CD4-positive, alpha-beta memory T cell (primary cell): ENCODE measurements around the gene CXXC5. TPM values are rescaled to one million over a fixed set of nuclear protein-coding genes. Genes with fewer than 3 reads are reported as not detected.

Source experiments
- CTCF ChIA-PET: fragments of 350-600 bp; sonication (Branson Sonifier 250); formaldehyde crosslinking; loops from one replicate; lab custom pipeline; 2021; ENCODE audit warnings: inconsistent platforms; ENCODE audit not compliant: partially characterized antibody; lab: Charles Lee
- POLR2A ChIA-PET: fragments of 350-600 bp; sonication (Branson Sonifier 250); formaldehyde crosslinking; loops from one replicate; lab custom pipeline; 2021; ENCODE audit not compliant: partially characterized antibody; lab: Charles Lee
- DNase-seq, 5 donors: peaks; one replicate each; pipeline versions ENCODE4 v3.0.0 to v3.0.0-alpha.2; 2020 to 2022; ENCODE audit warnings: mixed read lengths in 1 of 5
- H3K27ac ChIP-seq: one replicate; pipeline ENCODE4 v1.7.0; 2013; ENCODE audit warnings: low read depth, low read length
- H3K27me3 ChIP-seq: 2 replicates; pipeline ENCODE4 v1.7.0; 2013; ENCODE audit warnings: mild to moderate bottlenecking, low read length, moderate library complexity; ENCODE audit not compliant: insufficient read depth
- H3K36me3 ChIP-seq: 2 replicates; pipeline ENCODE4 v1.7.0; 2013; ENCODE audit warnings: mild to moderate bottlenecking, low read length, moderate library complexity; ENCODE audit not compliant: insufficient read depth
- H3K4me1 ChIP-seq: 2 replicates; pipeline ENCODE4 v1.7.0; 2013; ENCODE audit warnings: mild to moderate bottlenecking, low read length, moderate library complexity; ENCODE audit not compliant: insufficient read depth
- H3K4me3 ChIP-seq, 2 donors: one replicate each; pipeline ENCODE4 v1.7.0; 2013; ENCODE audit warnings: low read length in 2 of 2, mild to moderate bottlenecking in 1 of 2
- H3K9me3 ChIP-seq, 2 donors: one replicate each; pipeline ENCODE4 v1.7.0; 2013; ENCODE audit warnings: low read length in 2 of 2, control low read depth in 1 of 2; ENCODE audit not compliant: control insufficient read depth in 1 of 2
- H3K27ac Mint-ChIP-seq, 7 donors: one replicate each; pipeline ENCODE4 v1.8.0; 2020 to 2021; ENCODE audit warnings: mixed read lengths in 7 of 7, mild to moderate bottlenecking in 6 of 7, inconsistent platforms in 3 of 7, moderate library complexity in 3 of 7
- H3K27me3 Mint-ChIP-seq, 2 donors: one replicate each; pipeline ENCODE4 v1.8.0; 2020 to 2021; ENCODE audit warnings: mixed read lengths in 2 of 2
- H3K36me3 Mint-ChIP-seq, 2 donors: one replicate each; pipeline ENCODE4 v1.8.0; 2020 to 2021; ENCODE audit warnings: mixed read lengths in 2 of 2, inconsistent platforms in 1 of 2, mild to moderate bottlenecking in 1 of 2
- H3K4me1 Mint-ChIP-seq, 4 donors: one replicate each; pipeline ENCODE4 v1.8.0; 2020 to 2021; ENCODE audit warnings: mixed read lengths in 4 of 4, mild to moderate bottlenecking in 1 of 4
- H3K4me3 Mint-ChIP-seq, 8 donors: one replicate each; pipeline ENCODE4 v1.8.0; 2020 to 2021; ENCODE audit warnings: mixed read lengths in 8 of 8, mild to moderate bottlenecking in 7 of 8, moderate library complexity in 6 of 8, inconsistent platforms in 3 of 8
- H3K9me3 Mint-ChIP-seq, 8 donors: one replicate each; pipeline ENCODE4 v1.8.0; 2020 to 2021; ENCODE audit warnings: mixed read lengths in 8 of 8, mild to moderate bottlenecking in 5 of 8, inconsistent platforms in 3 of 8, moderate library complexity in 1 of 8
- intact Hi-C: fragments of 100-400 bp; cut with micrococcal nuclease; formaldehyde crosslinking; loops from one replicate; pipeline ENCODE4 v1.15.1; 2023
- polyA plus RNA-seq, 2 donors: library from polyadenylated mRNA; unstranded; fragments of 300-500 nt; fragmentation: Illumina TruSeq; gene quantifications; one replicate each; pipeline ENCODE4 v1.2.3, GENCODE V29; 2021
- total RNA-seq, 2 experiments: library from RNA; stranded (reverse); gene quantifications; one replicate each; pipeline ENCODE4 v1.2.3, GENCODE V29; 2021

The CXXC5 gene
- total and polyA plus RNA-seq, 4 experiments from 2014 or later = 1.6 to 5.5 (median 3.1) TPM

DNA sequence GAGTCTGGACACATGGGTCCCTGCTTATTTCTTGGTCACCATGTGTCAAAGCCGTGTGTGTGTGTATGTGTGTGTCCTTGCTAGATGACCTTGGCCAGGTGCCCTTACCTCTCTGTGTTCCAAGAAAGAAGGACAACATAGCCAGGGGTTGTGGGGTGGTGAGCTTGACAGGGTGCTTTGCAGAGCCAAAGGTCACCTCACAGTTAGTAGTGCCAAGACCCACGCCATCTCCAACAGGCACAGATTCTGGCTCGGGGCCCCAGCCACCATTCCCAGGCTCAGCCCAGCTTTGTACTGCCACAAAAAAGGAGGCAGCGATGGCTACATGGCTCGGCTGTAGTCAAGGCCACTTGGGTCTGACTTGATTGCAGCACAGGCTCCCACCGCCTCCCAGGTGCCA, 39.5 kb downstream of the CXXC5 start:
- Mint-ChIP-seq H3K27me3 (peaks cover 0 to 2% of the 10 kb centered on the region in 2 donors), H3K9me3 (no peaks in the 10 kb centered on the region), H3K36me3 (no peaks in the 10 kb centered on the region), H3K4me3 (no peak overlapping the region), H3K4me1 (peaks cover 0 to 2% (median 0%) of the 10 kb centered on the region in 4 donors), H3K27ac (no peak overlapping the region)
- H3K36me3 ChIP-seq = no peaks in the 10 kb centered on the region
- intact Hi-C loops = no loop called here
- H3K27me3 ChIP-seq = no peaks in the 10 kb centered on the region
- no peaks in the 10 kb centered on the region for H3K9me3 ChIP-seq
- H3K27ac ChIP-seq = no peak overlapping the region
- no peak overlapping the region for H3K4me3 ChIP-seq
- H3K4me1 ChIP-seq = no peaks in the 10 kb centered on the region
- ChIA-PET CTCF (interaction anchor here (8.6 kb wide), 1 partner anchor 52 kb away, joined by 99 read pairs; no protein-coding TSS in a partner anchor), POLR2A (no interaction called here)
- DNase-seq = no peak

DNA sequence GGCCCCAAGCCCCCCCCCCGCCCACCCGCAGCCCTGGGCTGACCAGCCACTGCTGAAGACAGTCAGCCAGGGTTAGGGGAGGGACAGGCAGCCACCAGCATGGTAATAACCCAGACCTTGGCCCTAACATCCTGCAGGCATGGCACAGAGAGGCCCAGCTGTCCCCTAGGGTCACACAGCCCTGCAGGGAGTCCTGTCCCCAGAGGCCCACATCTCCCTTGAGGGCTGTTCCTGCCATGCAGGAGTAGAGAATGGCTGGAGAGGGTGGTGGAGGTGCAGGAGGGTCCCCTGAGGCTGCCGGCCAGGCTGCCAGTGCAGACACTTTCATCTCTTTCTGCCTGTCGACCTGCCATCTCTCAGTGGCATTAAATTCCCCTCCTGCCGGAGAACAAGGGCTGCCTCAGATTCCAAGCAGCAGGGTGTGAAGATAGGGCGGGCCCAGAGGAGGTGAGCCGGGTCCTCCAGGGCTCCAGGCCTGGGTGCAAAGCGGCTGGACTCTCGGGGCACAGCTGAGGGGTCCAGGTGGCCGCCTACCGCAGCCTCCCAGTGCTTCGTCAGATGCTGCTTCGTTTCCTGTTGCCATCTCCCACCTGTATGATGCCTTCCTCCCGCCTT, 40.0 kb downstream of the CXXC5 start:
- Histone ChIP-seq H3K27me3 (no peaks in the 10 kb centered on the region), H3K4me3 (no peak overlapping the region), H3K9me3 (no peaks in the 10 kb centered on the region), H3K27ac (no peak overlapping the region), H3K36me3 (no peaks in the 10 kb centered on the region), H3K4me1 (no peaks in the 10 kb centered on the region)
- Mint-ChIP-seq H3K36me3 (no peaks in the 10 kb centered on the region), H3K4me3 (no peak overlapping the region), H3K4me1 (peaks cover 0 to 1% (median 0%) of the 10 kb centered on the region in 4 donors), H3K27me3 (peaks cover 0 to 2% of the 10 kb centered on the region in 2 donors), H3K9me3 (no peaks in the 10 kb centered on the region), H3K27ac (no peak overlapping the region)
- POLR2A ChIA-PET = interaction anchor here (1.5 kb wide), 1 partner anchor 23 kb away, joined by 4 read pairs; no protein-coding TSS in a partner anchor
- CTCF ChIA-PET = interaction anchor here (8.6 kb wide), 1 partner anchor 53 kb away, joined by 99 read pairs; no protein-coding TSS in a partner anchor
- intact Hi-C loops = no loop called here
- no peak for DNase-seq

DNA sequence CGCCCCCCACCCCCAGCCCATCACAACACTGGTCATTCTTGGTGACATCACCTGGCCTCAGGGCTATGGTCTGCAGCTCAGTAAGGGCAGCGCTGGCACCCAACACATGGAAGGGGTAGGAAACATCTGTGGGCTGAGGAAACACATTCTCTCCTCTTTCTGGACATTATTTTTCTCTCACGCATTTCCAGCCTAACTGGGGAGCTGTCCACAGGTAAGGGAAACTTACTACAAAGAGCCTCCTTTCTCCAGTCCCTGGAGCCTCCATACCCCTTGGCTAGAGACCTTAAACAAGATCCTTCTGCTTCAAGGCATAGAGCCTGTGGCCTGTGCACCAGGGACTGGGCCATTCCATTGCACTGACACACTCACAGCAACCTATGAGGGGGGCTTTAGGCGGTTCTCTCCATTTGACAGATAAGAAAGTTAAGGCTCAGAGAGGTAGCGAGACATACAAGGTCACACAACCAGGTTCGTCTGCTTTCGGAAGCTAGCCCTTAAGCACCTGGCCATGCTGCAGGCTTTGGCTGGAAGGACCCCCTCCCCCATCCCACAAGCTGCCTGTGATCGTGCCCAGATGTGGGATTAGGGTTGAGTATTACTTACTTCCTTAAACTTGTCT, 40.7 kb downstream of the CXXC5 start:
- H3K36me3 Mint-ChIP-seq = no peaks in the 10 kb centered on the region
- H3K27me3 ChIP-seq = no peaks in the 10 kb centered on the region
- no peaks in the 10 kb centered on the region for H3K9me3 Mint-ChIP-seq
- peaks cover 0 to 2% of the 10 kb centered on the region in 2 donors for H3K27me3 Mint-ChIP-seq
- ChIA-PET CTCF (interaction anchor here (0.9 to 8.6 kb wide), 4 partner anchors 12 to 122 kb away, joined by 3 to 99 read pairs (median 4); no protein-coding TSS in a partner anchor), POLR2A (interaction anchor here (1.5 to 1.7 kb wide), 2 partner anchors 22 to 53 kb away, joined by 4 to 7 read pairs; no protein-coding TSS in a partner anchor)
- no peaks in the 10 kb centered on the region for H3K4me1 Mint-ChIP-seq
- peak overlapping the region in 3 of 7 donors; percentile 48 to 70 (median 60) for H3K27ac Mint-ChIP-seq
- intact Hi-C loops = no loop called here
- no peak overlapping the region for H3K4me3 ChIP-seq
- no peak overlapping the region for H3K27ac ChIP-seq
- no peak overlapping the region for H3K4me3 Mint-ChIP-seq
- no peak for DNase-seq
- H3K36me3 ChIP-seq = no peaks in the 10 kb centered on the region
- H3K9me3 ChIP-seq = no peaks in the 10 kb centered on the region
- H3K4me1 ChIP-seq = no peaks in the 10 kb centered on the region

DNA sequence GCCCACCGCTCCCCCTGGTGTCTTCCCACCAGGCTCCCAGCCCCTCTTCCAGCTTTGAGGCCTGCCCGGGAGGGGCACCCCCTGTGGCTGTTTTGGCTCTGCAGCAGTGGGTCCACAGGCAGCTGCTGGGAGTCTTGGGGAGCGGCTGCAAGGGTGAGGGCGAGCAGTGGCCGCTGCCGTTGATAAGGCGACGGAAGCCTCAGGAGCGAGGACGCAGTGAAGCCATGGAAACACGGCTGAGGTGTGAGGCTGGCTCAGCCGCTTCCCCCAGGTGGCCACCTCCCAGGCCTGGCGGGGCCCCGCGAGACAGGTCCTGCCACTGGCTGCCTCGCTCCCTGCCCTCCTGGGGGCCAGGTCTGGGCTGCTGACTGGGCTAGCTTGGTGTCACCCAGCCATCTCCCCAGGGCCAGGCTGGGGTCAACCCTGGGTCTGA, 41.5 kb downstream of the CXXC5 start:
- intact Hi-C loops = loop anchor here (1.0 kb wide), 3 partner anchors 56 to 267 kb away; no protein-coding TSS in a partner anchor
- Histone ChIP-seq H3K27ac (no peak overlapping the region), H3K27me3 (no peaks in the 10 kb centered on the region), H3K4me3 (no peak overlapping the region), H3K4me1 (no peaks in the 10 kb centered on the region), H3K9me3 (no peaks in the 10 kb centered on the region), H3K36me3 (no peaks in the 10 kb centered on the region)
- no peaks in the 10 kb centered on the region for H3K4me1 Mint-ChIP-seq
- CTCF ChIA-PET = interaction anchor here (0.7 to 8.6 kb wide), 7 partner anchors 11 to 267 kb away, joined by 3 to 99 read pairs (median 4); no protein-coding TSS in a partner anchor
- no peaks in the 10 kb centered on the region for H3K36me3 Mint-ChIP-seq
- H3K9me3 Mint-ChIP-seq = no peaks in the 10 kb centered on the region
- POLR2A ChIA-PET = interaction anchor here (0.6 to 1.7 kb wide), 4 partner anchors 22 to 55 kb away, joined by 3 to 7 read pairs (median 4); partner anchors contain the start of gene CXXC5
- DNase-seq = no peak
- H3K27ac Mint-ChIP-seq = no peak overlapping the region
- H3K27me3 Mint-ChIP-seq = peaks cover 0 to 2% of the 10 kb centered on the region in 2 donors
- no peak overlapping the region for H3K4me3 Mint-ChIP-seq

DNA sequence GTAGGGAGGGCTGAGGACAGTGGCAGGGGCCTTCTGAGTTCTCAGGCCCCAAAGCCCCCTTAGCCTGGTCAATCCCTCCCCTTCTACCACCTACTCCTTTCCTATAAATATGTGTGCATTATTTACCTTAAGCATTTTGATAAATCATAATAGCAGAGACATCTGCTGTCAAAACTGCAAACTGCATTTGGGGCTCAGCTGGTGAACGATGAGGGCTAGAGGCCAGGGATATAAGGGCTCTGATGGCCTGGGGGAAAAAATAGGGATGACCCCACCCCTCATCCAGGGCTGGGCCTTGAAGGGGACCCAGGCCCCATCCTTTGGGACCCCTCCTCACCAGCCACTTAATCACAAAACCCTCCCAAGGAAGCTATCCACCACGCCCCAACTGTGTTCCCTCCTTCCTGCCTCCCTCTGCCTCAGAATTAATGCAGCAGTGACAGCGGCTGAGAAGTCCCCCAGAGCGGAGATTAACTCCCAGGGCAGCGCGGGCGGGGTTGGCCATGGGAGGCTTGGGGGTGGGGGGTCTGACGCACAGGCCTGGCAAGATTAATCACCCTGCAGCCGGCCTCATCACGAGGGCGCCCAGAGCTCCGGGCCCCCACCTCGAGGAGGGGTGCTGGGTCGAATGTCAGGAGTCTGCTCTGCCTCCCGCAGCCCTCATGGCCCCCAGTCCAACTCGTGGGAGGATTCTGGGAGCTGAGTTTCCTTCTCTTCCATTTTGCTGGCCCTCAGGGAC, 42.1 kb downstream of the CXXC5 start:
- H3K4me3 Mint-ChIP-seq = no peak overlapping the region
- intact Hi-C loops = loop anchor here (1.0 kb wide), 3 partner anchors 57 to 268 kb away; no protein-coding TSS in a partner anchor
- Histone ChIP-seq H3K4me1 (no peaks in the 10 kb centered on the region), H3K9me3 (no peaks in the 10 kb centered on the region), H3K36me3 (no peaks in the 10 kb centered on the region), H3K27ac (no peak overlapping the region), H3K4me3 (no peak overlapping the region), H3K27me3 (no peaks in the 10 kb centered on the region)
- no peaks in the 10 kb centered on the region for H3K36me3 Mint-ChIP-seq
- ChIA-PET CTCF (interaction anchor here (0.7 to 8.6 kb wide), 7 partner anchors 42 to 268 kb away, joined by 3 to 99 read pairs (median 4); partner anchors contain the start of gene CXXC5), POLR2A (interaction anchor here (0.6 to 1.7 kb wide), 5 partner anchors 20 to 56 kb away, joined by 3 to 7 read pairs (median 4); partner anchors contain the start of gene CXXC5)
- H3K4me1 Mint-ChIP-seq = no peaks in the 10 kb centered on the region
- H3K9me3 Mint-ChIP-seq = no peaks in the 10 kb centered on the region
- DNase-seq = peak in 2 of 5 donors; percentile 12 to 28
- peak overlapping the region in 1 of 7 donors; percentile 23 for H3K27ac Mint-ChIP-seq
- H3K27me3 Mint-ChIP-seq = peaks cover 0 to 2% of the 10 kb centered on the region in 2 donors

DNA sequence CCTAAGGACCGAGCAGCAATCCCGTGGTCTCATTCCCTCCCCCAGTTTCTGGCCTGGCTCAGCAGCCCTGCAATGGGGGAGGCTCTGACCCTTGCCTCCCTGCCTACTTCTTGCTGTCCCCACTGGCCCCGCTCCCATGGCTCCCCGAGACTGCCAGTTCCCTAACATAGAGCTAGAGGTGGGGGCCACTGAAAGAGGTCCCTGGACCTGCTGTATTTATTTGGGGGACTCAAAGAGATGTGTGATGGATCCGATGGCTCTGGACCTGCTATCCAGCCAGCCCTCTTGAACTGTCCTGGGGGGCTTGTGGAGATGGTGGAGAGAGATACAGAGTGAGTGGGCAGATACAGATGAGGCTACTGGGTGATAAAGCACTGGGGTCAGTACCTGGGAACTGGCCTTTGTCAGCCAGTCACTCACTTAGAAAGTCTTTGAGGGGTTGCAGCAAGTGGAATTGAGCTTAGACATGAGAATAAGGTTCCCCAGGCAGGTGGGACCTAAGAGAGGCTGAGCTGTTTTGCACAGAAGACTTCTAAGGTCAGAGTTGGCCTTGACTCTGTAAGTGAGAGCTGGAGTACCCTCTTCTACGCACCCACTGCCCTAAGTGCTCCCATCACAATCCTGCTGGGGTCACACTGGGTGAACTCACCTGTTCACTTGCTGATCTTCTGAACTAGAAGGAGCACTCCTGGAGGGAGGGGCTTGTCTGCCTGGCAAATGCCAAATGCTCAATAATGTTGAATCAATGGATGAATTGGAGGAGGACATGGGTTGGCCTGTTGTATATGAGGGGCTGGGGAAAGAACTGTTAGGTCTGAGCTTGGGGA, 42.9 kb downstream of the CXXC5 start:
- no peak overlapping the region for H3K4me3 ChIP-seq
- Mint-ChIP-seq H3K9me3 (no peaks in the 10 kb centered on the region), H3K36me3 (no peaks in the 10 kb centered on the region), H3K27me3 (peaks cover 2 to 3% of the 10 kb centered on the region in 2 donors), H3K4me1 (no peaks in the 10 kb centered on the region), H3K27ac (no peak overlapping the region), H3K4me3 (no peak overlapping the region)
- no peak for DNase-seq
- H3K4me1 ChIP-seq = no peaks in the 10 kb centered on the region
- H3K27ac ChIP-seq = no peak overlapping the region
- ChIA-PET CTCF (interaction anchor here (0.5 to 8.6 kb wide), 6 partner anchors 43 to 1596 kb away, joined by 3 to 99 read pairs (median 4); partner anchors contain the start of gene CXXC5), POLR2A (interaction anchor here (0.9 to 1.7 kb wide), 3 partner anchors 19 to 57 kb away, joined by 3 to 7 read pairs (median 4); no protein-coding TSS in a partner anchor)
- H3K36me3 ChIP-seq = no peaks in the 10 kb centered on the region
- H3K9me3 ChIP-seq = no peaks in the 10 kb centered on the region
- H3K27me3 ChIP-seq = no peaks in the 10 kb centered on the region
- intact Hi-C loops = loop anchor here (1.0 kb wide), 3 partner anchors 58 to 269 kb away; no protein-coding TSS in a partner anchor
